NOMO-1 treated with DMSO at 0.1 percent for 48 hours (cell line): ENCODE results near the gene DHDDS.
A peak's percentile ranks its signal among the peaks of the same experiment; 100 is the strongest.
"Not testable (repeated sequence)": the region's sequence is repeated elsewhere in the genome, so short reads cannot be mapped to it uniquely, and the experiment has no call there.

Source experiments
- DNase-seq: peaks from one replicate; lab custom pipeline; 2025; ENCODE audit not compliant: unreplicated experiment; lab: John Stamatoyannopoulos, UW

Gene DHDDS, protein sequence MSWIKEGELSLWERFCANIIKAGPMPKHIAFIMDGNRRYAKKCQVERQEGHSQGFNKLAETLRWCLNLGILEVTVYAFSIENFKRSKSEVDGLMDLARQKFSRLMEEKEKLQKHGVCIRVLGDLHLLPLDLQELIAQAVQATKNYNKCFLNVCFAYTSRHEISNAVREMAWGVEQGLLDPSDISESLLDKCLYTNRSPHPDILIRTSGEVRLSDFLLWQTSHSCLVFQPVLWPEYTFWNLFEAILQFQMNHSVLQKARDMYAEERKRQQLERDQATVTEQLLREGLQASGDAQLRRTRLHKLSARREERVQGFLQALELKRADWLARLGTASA

DNA sequence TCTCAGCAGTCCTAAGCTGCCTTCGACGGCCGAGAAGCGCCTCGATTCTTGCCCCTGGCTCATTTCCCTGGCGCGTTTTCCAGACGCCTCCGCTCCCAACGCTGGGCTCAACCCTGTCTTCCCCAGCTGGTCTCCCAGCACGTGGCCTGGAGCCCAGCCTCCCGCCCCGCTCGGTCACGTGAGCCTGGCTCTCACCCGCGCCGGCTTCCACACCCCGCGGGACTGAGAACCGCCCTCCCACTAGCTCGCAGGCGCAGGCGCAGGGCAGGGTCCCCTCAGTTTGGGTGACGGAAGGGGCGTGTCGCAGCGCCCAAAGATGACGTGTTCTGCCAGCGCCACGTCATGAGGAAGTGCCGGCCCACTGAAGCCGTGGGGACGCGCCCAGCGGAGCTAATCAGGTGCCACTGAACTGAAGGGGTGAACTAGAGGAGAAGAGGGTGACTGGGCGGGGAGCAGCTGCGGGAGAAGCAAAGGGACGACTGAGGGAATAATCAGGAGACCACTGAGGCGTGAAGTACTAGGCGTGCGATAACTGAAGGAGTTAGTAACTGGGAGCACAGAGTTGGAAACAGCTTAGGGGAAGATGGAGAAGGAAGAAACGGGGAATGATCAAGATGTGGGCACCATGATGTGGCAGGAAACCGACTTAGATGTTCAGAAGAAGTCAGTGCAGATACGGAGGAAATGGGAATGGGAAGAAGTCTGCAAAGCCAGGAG, at the start of gene DHDDS:
Gene DHDDS (plus strand): TSS at position 343 of the 717 bp plus-strand sequence. CDS start 625 bp downstream, outside the sequence.
- DNase-seq, result peak; percentile 96

DNA sequence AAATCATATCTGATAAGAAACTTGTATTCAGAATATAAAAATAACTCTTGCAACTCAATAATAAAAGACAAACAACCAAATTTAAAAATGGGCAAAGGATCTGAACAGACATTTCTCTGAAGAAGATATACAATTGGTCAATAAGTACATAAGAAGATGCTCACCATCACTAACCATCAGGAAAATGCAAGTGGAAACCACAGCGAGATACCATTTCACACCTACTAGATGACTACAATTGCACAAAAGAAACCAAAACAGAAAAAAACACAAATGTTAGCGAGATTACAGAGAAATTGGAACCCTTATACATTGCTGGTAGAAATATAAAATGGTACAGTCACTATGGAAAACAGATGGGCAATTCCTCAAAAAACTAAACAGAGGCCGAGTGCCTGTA, 48.0 kb upstream of the DHDDS start:
- DNase-seq, result no peak

DNA sequence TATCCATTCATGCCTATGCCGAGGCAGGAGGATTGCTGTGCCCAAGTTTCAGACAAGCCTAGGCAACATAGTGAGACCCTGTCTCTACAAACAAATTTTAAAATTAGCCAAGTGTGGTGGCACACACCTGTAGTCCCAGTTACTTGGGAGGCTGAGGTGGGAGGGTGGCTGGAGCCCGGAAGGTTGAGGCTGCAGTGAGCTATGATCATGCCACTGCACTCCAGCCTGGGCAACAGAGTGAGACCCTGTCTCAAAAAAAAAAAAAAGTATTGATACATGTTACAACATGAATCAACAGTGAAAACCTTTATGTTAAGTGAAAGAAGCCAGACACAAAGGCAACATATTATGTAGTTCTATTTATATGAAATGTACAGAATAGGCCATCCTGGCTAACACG, 47.1 kb upstream of the DHDDS start:
- not testable (repeated sequence) for DNase-seq

DNA sequence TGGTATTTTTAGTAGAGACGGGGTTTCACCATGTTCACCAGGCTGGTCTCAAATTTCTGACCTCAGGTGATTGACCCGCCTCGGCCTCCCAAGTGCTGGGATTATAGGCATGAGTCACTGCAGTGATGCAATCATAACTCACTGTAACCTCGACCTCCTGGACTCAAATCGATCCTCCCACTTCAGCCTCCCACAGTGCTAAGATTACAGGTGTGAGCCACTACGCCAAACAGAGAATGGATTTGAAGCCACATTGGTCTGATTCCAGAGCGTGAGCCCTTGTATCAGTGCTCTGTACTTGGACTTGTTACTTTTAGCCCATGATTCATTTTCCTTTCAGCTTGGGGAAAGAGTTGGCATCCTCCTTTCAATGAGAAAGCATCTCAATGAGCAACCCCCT, 44.7 kb upstream of the DHDDS start:
- DNase-seq, result peak; percentile 5

- DNase-seq, result no peak
Measured at GRCh38 chr1:26388791-26389445, 43.2 kb upstream of the DHDDS start.

DNA sequence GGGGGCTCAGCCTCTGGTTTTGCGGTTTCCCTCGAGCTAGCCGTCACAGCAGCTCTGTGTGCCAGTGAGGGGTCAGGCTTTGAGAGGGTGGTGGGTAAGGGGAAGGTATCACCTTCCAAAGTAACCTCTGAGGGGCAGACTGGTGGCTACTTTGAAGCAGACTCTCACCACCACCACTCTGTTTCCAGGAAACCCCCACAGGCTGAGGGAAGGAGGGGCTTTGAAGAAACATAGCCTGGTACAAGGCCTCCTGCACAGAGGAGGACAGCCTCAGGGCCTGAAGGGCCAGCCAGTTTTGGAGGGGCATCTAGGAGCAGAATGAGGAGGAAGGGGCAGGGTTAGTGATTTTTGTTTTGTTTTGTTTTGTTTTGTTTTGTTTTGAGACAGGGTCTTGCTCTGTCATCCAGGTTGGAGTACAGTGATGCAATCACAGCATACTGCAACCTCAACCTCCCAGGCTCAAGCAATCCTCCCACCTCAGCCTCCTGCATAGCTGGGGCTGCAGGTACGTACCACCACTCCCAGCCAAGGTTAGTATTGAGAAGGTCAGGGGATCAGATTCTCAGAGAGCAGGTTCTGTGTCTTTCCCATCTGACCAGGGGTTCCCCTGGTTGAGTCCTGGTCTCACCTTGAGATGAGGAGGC, 42.4 kb upstream of the DHDDS start:
- DNase-seq, result no peak

GRCh38 chr1:26391450-26391849, 40.7 kb upstream of the DHDDS start:
- peak; percentile 64 for DNase-seq

DNA sequence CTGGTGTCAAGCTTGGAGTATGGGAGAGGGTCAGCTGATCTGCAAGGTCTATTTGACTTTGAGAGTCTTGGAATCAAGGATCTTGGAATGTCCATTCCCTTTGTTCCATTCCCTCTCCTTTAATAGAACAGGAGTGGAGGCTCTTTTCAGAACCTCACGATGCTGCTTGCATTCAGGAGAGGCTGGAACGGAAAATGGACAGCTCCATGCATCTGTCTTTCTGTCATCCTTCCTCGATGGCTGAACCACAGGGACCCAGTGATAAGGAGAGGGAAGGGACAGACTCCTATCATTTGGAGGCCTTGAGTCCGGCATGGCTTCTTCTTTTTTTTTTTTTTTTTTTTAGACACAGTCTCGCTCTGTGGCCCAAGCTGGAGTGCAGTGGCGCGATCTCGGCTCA, 36.4 kb upstream of the DHDDS start:
- no peak for DNase-seq

DNA sequence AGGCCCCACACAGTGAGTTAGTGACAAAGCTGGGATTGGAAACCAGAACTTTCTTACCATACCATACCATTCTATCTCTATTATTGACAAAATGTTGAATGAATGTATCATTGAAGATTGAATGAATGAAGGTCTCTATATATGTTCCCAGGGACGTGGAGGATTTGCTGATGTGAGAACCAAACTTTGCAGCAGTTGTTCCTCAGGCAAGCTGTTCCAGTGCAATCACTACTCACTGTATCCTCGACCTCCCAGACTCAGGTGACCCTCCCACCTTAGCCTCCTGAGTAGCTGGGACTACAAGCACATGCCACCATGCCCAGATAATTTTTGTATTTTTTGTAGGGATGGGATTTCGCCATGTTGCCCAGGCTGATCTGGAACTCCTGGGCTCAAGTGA, 33.1 kb upstream of the DHDDS start:
- DNase-seq, result no peak

GRCh38 chr1:26401891-26402290, 30.2 kb upstream of the DHDDS start:
- DNase-seq, result no peak

DNA sequence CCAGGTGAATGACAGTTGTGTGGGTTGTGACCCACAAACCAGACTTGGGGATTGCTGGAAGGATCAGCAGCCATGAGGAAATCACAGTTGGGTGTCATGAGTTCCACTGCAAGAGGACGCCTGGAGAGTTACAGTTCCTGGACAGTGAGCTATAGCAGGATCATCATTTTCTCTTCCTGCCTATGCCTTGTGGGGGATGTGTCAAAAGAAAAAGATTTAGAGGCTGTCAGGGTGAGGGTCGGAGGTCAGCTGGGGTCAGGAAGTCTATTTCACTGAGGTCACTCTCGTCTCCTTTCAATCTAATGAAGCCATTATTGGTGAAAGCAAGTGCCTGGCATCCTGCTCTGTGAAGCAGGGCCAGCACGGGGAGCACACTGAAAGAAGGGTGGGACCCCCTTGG, 28.5 kb upstream of the DHDDS start:
- DNase-seq, result no peak

DNA sequence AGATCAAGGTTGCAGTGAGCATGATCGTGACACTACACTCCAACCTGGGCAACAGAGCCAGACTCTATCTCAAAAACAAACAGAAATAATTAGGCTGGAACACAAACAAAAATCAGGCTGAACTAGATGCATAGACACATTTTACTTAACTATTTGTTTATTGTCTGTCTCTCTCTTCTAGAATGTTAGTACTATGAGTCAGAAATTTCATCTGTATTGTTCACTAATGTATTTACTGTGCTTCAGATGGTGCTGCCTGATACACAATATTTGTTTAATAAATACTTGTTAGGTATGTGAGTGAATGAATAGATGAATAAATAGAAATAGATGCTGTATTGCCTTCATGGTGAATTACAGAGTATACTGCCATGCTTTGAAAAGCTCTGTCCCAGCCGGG, 27.5 kb upstream of the DHDDS start:
- DNase-seq, result no peak

DNA sequence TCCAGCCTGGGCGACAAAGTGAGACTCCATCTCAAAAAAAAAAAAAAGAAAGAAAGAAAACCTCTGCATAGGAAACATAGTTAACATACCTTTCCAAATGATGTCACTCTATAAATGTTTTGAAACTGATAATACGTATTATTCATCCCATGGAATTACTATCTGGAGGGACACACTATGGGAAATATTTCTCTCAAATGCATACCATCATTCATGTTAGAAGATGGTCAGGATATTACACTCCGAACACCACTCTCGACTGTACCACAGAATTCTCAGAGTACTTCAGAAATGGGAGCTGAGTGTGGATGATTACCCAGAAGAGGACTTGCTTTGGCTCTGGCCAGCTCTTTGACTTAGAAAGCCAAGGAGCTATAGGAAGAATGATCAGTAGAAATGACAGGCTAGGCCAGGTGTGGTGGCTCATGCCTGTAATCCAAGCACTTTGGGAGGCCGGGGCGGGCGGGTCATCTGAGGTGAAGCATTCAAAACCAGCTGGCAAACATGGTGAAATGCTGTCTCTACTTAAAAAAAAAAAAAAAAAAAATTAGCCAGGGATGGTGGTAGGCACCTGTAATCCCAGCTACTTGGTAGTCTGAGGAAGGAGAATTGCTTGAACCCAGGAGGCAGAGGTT, 26.7 kb upstream of the DHDDS start:
- DNase-seq, result no peak

DNA sequence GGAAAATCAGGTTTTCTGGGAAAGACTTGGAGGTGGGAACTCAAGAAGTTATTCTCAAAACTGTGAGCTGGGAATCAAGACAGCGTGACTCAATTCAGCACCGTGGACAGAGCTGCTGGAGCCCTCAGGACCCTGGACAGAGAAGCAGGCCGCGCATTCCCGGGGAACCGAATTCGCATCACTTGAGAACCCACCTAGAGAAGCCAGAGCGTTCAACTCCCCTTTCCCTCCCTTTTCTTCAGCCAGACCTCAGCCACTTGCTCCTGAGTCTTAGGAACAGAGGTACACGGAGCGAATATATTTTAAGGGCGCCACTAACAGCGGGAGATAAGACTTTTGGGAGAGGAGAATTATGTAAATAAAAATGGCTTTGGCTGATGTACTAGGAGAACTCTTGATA, 23.5 kb upstream of the DHDDS start:
- DNase-seq, result peak; percentile 49

DNA sequence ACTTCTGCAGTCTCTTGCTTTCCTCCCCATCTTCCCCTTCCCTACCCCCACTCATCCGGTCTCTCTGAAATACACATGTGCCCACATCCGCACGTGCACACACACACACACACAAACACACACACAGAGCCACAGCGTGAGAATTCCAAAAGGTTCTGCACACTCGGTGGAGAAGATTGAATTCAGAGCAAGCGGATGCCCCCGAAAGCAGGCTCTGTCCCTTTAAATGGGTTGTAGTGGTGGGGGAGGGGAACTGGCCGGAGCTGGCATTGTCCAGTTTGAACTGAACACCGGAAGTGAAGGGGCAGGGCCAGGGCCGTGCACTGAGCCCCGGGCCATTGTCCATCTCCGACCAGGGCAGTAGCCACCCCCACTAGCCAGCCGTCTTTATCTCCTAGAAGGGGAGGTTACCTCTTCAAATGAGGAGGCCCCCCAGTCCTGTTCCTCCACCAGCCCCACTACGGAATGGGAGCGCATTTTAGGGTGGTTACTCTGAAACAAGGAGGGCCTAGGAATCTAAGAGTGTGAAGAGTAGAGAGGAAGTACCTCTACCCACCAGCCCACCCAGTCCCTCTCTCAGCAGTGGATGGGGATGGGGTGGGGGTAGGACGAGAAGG, 22.8 kb upstream of the DHDDS start:
- no peak for DNase-seq

GRCh38 chr1:26410706-26411623, 21.2 kb upstream of the DHDDS start, which contains the start of gene LIN28A:
TSS of gene LIN28A (plus strand) at chr1:26410817. CDS start at chr1:26410892, 75 bp downstream.
- no peak for DNase-seq

GRCh38 chr1:26411624-26412074, 20.5 kb upstream of the DHDDS start:
- no peak for DNase-seq

- DNase-seq, result no peak
Measured at GRCh38 chr1:26412180-26412840, 19.8 kb upstream of the DHDDS start.

- DNase-seq, result no peak
Measured at GRCh38 chr1:26413031-26413430, 19.1 kb upstream of the DHDDS start.
